ENCODE data around the gene NRCAM. TPM values are rescaled to one million over a fixed set of nuclear protein-coding genes. Genes with fewer than 3 reads are reported as not detected.

Gene NRCAM
- total and polyA plus RNA-seq, 7 donors = 1.3 to 3.9 (median 1.8) TPM; not detected in 2

GRCh38 chr7:108120196-108120595 lies 336.0 kb downstream of the NRCAM start:
- Histone ChIP-seq H3K36me3 (no peaks in the 10 kb centered on the region), H3K4me1 (no peaks in the 10 kb centered on the region), H3K27ac (no peak overlapping the region), H3K4me3 (no peak overlapping the region), H3K9me3 (no peaks in the 10 kb centered on the region), H3K27me3 (no peaks in the 10 kb centered on the region)
- intact Hi-C loops (cut with DNase I) = no loop called here
- no peak for DNase-seq
- WGBS, 2 donors = 80 to 86% methylated on average over 3 of the region's 3 CpGs
- TF ChIP-seq EP300 (IDR thresholded peaks at IDR 0.05) = no peak
- no peak for TF ChIP-seq CTCF (IDR thresholded peaks at IDR 0.05)
- no peak for TF ChIP-seq POLR2AphosphoS5 (IDR thresholded peaks at IDR 0.05)
- no peak for TF ChIP-seq POLR2A (IDR thresholded peaks at IDR 0.05)

GRCh38 chr7:108118959-108119358 lies 337.3 kb downstream of the NRCAM start:
- H3K27me3 ChIP-seq = no peaks in the 10 kb centered on the region
- H3K36me3 ChIP-seq = no peaks in the 10 kb centered on the region
- no peak for DNase-seq
- no peaks in the 10 kb centered on the region for H3K4me1 ChIP-seq
- no peak for TF ChIP-seq EP300 (IDR thresholded peaks at IDR 0.05)
- no peak for TF ChIP-seq CTCF (IDR thresholded peaks at IDR 0.05)
- TF ChIP-seq POLR2A (IDR thresholded peaks at IDR 0.05) = no peak
- no peak for TF ChIP-seq POLR2AphosphoS5 (IDR thresholded peaks at IDR 0.05)
- H3K4me3 ChIP-seq = no peak overlapping the region
- H3K9me3 ChIP-seq = no peaks in the 10 kb centered on the region
- 94 to 96% methylated on average over 2 of the region's 2 CpGs for WGBS, 2 donors
- intact Hi-C loops (cut with DNase I) = no loop called here
- no peak overlapping the region for H3K27ac ChIP-seq

- Histone ChIP-seq H3K9me3 (no peaks in the 10 kb centered on the region), H3K4me3 (no peak overlapping the region), H3K36me3 (no peaks in the 10 kb centered on the region), H3K27ac (no peak overlapping the region), H3K27me3 (no peaks in the 10 kb centered on the region), H3K4me1 (no peaks in the 10 kb centered on the region)
- TF ChIP-seq CTCF (IDR thresholded peaks at IDR 0.05) = no peak
- TF ChIP-seq POLR2AphosphoS5 (IDR thresholded peaks at IDR 0.05) = no peak
- no peak for TF ChIP-seq EP300 (IDR thresholded peaks at IDR 0.05)
- TF ChIP-seq POLR2A (IDR thresholded peaks at IDR 0.05) = no peak
- intact Hi-C loops (cut with DNase I) = no loop called here
- 76 to 86% methylated on average over 6 of the region's 6 CpGs for WGBS, 2 donors
- DNase-seq = no peak
These were observed 342.0 kb downstream of the NRCAM start for GRCh38 chr7:108114117-108114841.

GRCh38 chr7:108112683-108113082 lies 343.6 kb downstream of the NRCAM start:
- Histone ChIP-seq H3K36me3 (no peaks in the 10 kb centered on the region), H3K27ac (no peak overlapping the region), H3K4me3 (no peak overlapping the region), H3K27me3 (no peaks in the 10 kb centered on the region), H3K9me3 (no peaks in the 10 kb centered on the region), H3K4me1 (no peaks in the 10 kb centered on the region)
- TF ChIP-seq EP300 (IDR thresholded peaks at IDR 0.05) (no peak), POLR2A (IDR thresholded peaks at IDR 0.05) (no peak), POLR2AphosphoS5 (IDR thresholded peaks at IDR 0.05) (no peak), CTCF (IDR thresholded peaks at IDR 0.05) (no peak)
- intact Hi-C loops (cut with DNase I) = no loop called here
- 89 to 96% methylated on average over 2 of the region's 2 CpGs for WGBS, 2 donors
- no peak for DNase-seq

Measured in sigmoid colon (tissue), 7 donors.